Activated naive CD8-positive, alpha-beta T cell treated with anti-CD3 and anti-CD28 coated beads for 36 hours (primary cell): ENCODE results near the gene THRAP3. TPM values are rescaled to one million over a fixed set of nuclear protein-coding genes. Genes with fewer than 3 reads are reported as not detected.

Experiments
- DNase-seq: peaks from one replicate; pipeline ENCODE4 v3.0.0; 2021
- H3K27ac Mint-ChIP-seq: one replicate; pipeline ENCODE4 v1.8.0; 2022; ENCODE audit warnings: mild to moderate bottlenecking, moderate library complexity, mixed read lengths
- H3K27me3 Mint-ChIP-seq: one replicate; pipeline ENCODE4 v1.8.0; 2022; ENCODE audit warnings: mild to moderate bottlenecking, mixed read lengths
- H3K36me3 Mint-ChIP-seq: one replicate; pipeline ENCODE4 v1.8.0; 2021; ENCODE audit warnings: mild to moderate bottlenecking, mixed read lengths
- H3K4me1 Mint-ChIP-seq: one replicate; pipeline ENCODE4 v1.8.0; 2021; ENCODE audit warnings: mixed read lengths
- H3K4me3 Mint-ChIP-seq: one replicate; pipeline ENCODE4 v1.8.0; 2022; ENCODE audit warnings: mild to moderate bottlenecking, moderate library complexity, mixed read lengths
- H3K9me3 Mint-ChIP-seq: one replicate; pipeline ENCODE4 v1.8.0; 2022; ENCODE audit warnings: mixed read lengths
- total RNA-seq, 2 experiments: library from RNA; stranded (reverse); gene quantifications; one replicate each; pipeline ENCODE4 v1.2.3, GENCODE V29; 2021

The THRAP3 gene
- total RNA-seq, 2 experiments from 2014 or later: 159 TPM

- H3K27me3 Mint-ChIP-seq: no peaks in the 10 kb centered on the region
- peak overlapping the region; percentile 91 for H3K27ac Mint-ChIP-seq
These were observed 82.7 kb downstream of the THRAP3 start for GRCh38 chr1:36306902-36307456.

GRCh38 chr1:36307601-36308330 lies 83.5 kb downstream of the THRAP3 start:
- Mint-ChIP-seq H3K27ac (no peak overlapping the region), H3K4me1 (peaks cover 28% of the 10 kb centered on the region)

More at GRCh38 chr1:36306902-36307456, 82.7 kb downstream of the THRAP3 start:
- Mint-ChIP-seq H3K9me3 (no peaks in the 10 kb centered on the region), H3K4me3 (peak overlapping the region; percentile 99), H3K36me3 (peaks cover 35% of the 10 kb centered on the region), H3K4me1 (peaks cover 35% of the 10 kb centered on the region)
- peak; percentile 96 for DNase-seq

GRCh38 chr1:36309397-36309796 lies 85.2 kb downstream of the THRAP3 start:
- peaks cover 22% of the 10 kb centered on the region for H3K4me1 Mint-ChIP-seq
- no peaks in the 10 kb centered on the region for H3K9me3 Mint-ChIP-seq
- no peak for DNase-seq
- no peak overlapping the region for H3K27ac Mint-ChIP-seq
- no peaks in the 10 kb centered on the region for H3K27me3 Mint-ChIP-seq
- H3K4me3 Mint-ChIP-seq: no peak overlapping the region
- peaks cover 25% of the 10 kb centered on the region for H3K36me3 Mint-ChIP-seq

More at GRCh38 chr1:36307601-36308330, 83.5 kb downstream of the THRAP3 start:
- Mint-ChIP-seq H3K36me3 (peaks cover 32% of the 10 kb centered on the region), H3K27me3 (no peaks in the 10 kb centered on the region), H3K4me3 (peak overlapping the region; percentile 99), H3K9me3 (no peaks in the 10 kb centered on the region)
- DNase-seq: no peak

- DNase-seq: no peak
- H3K27ac Mint-ChIP-seq: no peak overlapping the region
- H3K36me3 Mint-ChIP-seq: peaks cover 5% of the 10 kb centered on the region
- peak overlapping the region; percentile 55 for H3K4me3 Mint-ChIP-seq
- H3K9me3 Mint-ChIP-seq: no peaks in the 10 kb centered on the region
- H3K27me3 Mint-ChIP-seq: peaks cover 5% of the 10 kb centered on the region
- peaks cover 19% of the 10 kb centered on the region for H3K4me1 Mint-ChIP-seq
These were observed 96.1 kb downstream of the THRAP3 start for GRCh38 chr1:36320291-36320761.

- H3K4me1 Mint-ChIP-seq: peaks cover 19% of the 10 kb centered on the region
- H3K9me3 Mint-ChIP-seq: no peaks in the 10 kb centered on the region
- H3K36me3 Mint-ChIP-seq: peaks cover 5% of the 10 kb centered on the region
- H3K27me3 Mint-ChIP-seq: peaks cover 5% of the 10 kb centered on the region
- no peak overlapping the region for H3K27ac Mint-ChIP-seq
- no peak for DNase-seq
- peak overlapping the region; percentile 55 for H3K4me3 Mint-ChIP-seq
These were observed 96.5 kb downstream of the THRAP3 start for GRCh38 chr1:36320767-36321118.

- Mint-ChIP-seq H3K4me1 (peaks cover 19% of the 10 kb centered on the region), H3K36me3 (peaks cover 5% of the 10 kb centered on the region), H3K27ac (no peak overlapping the region), H3K9me3 (no peaks in the 10 kb centered on the region), H3K27me3 (peaks cover 10% of the 10 kb centered on the region), H3K4me3 (peak overlapping the region; percentile 18)
- DNase-seq: peak; percentile 46
These were observed 97.1 kb downstream of the THRAP3 start for GRCh38 chr1:36321119-36321951.

- no peak for DNase-seq
- H3K27me3 Mint-ChIP-seq: peaks cover 17% of the 10 kb centered on the region
- H3K9me3 Mint-ChIP-seq: no peaks in the 10 kb centered on the region
- H3K4me1 Mint-ChIP-seq: peaks cover 19% of the 10 kb centered on the region
- H3K27ac Mint-ChIP-seq: no peak overlapping the region
- H3K36me3 Mint-ChIP-seq: peaks cover 5% of the 10 kb centered on the region
- peak overlapping the region; percentile 18 for H3K4me3 Mint-ChIP-seq
These were observed 98.0 kb downstream of the THRAP3 start for GRCh38 chr1:36322041-36322785.

- Mint-ChIP-seq H3K36me3 (peaks cover 5% of the 10 kb centered on the region), H3K4me3 (peak overlapping the region; percentile 70), H3K27me3 (peaks cover 17% of the 10 kb centered on the region), H3K9me3 (no peaks in the 10 kb centered on the region), H3K4me1 (peaks cover 19% of the 10 kb centered on the region), H3K27ac (no peak overlapping the region)
- peak; percentile 59 for DNase-seq
These were observed 98.8 kb downstream of the THRAP3 start for GRCh38 chr1:36322786-36323635.

- Mint-ChIP-seq H3K4me1 (peaks cover 19% of the 10 kb centered on the region), H3K27me3 (peaks cover 17% of the 10 kb centered on the region), H3K27ac (peak within 1 kb of the TSS; percentile 48), H3K4me3 (peak within 1 kb of the TSS; percentile 78), H3K9me3 (no peaks in the 10 kb centered on the region), H3K36me3 (peaks cover 5% of the 10 kb centered on the region)
- peak; percentile 55 for DNase-seq
These were observed 99.6 kb downstream of the THRAP3 start, which contains the start of gene EVA1B for GRCh38 chr1:36323636-36324352. EVA1B (minus strand) TSS chr1:36323645; CDS start chr1:36323037, 608 bp downstream.

- Mint-ChIP-seq H3K27me3 (peaks cover 17% of the 10 kb centered on the region), H3K4me3 (peak overlapping the region; percentile 78), H3K27ac (no peak overlapping the region), H3K36me3 (peaks cover 5% of the 10 kb centered on the region), H3K9me3 (no peaks in the 10 kb centered on the region), H3K4me1 (peaks cover 19% of the 10 kb centered on the region)
- no peak for DNase-seq
These were observed 100.1 kb downstream of the THRAP3 start for GRCh38 chr1:36324353-36324703.

- Mint-ChIP-seq H3K4me3 (no peak overlapping the region), H3K36me3 (peaks cover under 1% of the 10 kb centered on the region), H3K9me3 (no peaks in the 10 kb centered on the region), H3K27me3 (peaks cover 23% of the 10 kb centered on the region), H3K4me1 (peaks cover 13% of the 10 kb centered on the region), H3K27ac (peak overlapping the region; percentile 6)
- no peak for DNase-seq
These were observed 102.3 kb downstream of the THRAP3 start for GRCh38 chr1:36326499-36326898.

- DNase-seq: no peak
These were observed 103.3 kb downstream of the THRAP3 start for GRCh38 chr1:36327421-36328087.

GRCh38 chr1:36328088-36328480 lies 103.8 kb downstream of the THRAP3 start:
- Mint-ChIP-seq H3K27ac (no peak overlapping the region), H3K27me3 (peaks cover 23% of the 10 kb centered on the region), H3K4me1 (peaks cover 10% of the 10 kb centered on the region), H3K36me3 (no peaks in the 10 kb centered on the region), H3K4me3 (no peak overlapping the region), H3K9me3 (no peaks in the 10 kb centered on the region)
- DNase-seq: no peak

More at GRCh38 chr1:36327421-36328087, 103.3 kb downstream of the THRAP3 start:
- peaks cover 10% of the 10 kb centered on the region for H3K4me1 Mint-ChIP-seq
- H3K4me3 Mint-ChIP-seq: no peak overlapping the region
- peaks cover 23% of the 10 kb centered on the region for H3K27me3 Mint-ChIP-seq
- no peaks in the 10 kb centered on the region for H3K36me3 Mint-ChIP-seq
- H3K27ac Mint-ChIP-seq: no peak overlapping the region
- H3K9me3 Mint-ChIP-seq: no peaks in the 10 kb centered on the region
